ENCODE data around the gene CINP.

DNA sequence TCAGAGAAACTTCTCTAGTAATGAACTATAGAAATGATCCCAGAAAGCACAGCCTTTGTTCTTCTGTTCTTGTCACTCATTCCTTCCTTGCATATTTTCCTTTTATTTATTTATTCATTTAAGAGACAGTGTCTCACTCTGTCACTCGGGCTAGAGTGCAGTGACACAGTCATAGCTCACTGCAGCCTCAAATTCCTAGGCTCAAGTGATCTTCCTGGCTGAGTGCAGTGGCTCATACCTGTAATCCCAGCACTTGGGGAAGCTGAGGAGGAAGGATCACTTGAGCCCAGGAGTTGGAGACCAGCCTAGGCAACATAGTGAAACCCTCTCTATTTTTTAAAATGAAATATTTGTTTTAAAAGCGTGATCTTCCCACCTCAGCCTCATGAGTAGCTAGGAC lies 11.6 kb upstream of the CINP start:
- TF ChIP-seq, protein P1, sequence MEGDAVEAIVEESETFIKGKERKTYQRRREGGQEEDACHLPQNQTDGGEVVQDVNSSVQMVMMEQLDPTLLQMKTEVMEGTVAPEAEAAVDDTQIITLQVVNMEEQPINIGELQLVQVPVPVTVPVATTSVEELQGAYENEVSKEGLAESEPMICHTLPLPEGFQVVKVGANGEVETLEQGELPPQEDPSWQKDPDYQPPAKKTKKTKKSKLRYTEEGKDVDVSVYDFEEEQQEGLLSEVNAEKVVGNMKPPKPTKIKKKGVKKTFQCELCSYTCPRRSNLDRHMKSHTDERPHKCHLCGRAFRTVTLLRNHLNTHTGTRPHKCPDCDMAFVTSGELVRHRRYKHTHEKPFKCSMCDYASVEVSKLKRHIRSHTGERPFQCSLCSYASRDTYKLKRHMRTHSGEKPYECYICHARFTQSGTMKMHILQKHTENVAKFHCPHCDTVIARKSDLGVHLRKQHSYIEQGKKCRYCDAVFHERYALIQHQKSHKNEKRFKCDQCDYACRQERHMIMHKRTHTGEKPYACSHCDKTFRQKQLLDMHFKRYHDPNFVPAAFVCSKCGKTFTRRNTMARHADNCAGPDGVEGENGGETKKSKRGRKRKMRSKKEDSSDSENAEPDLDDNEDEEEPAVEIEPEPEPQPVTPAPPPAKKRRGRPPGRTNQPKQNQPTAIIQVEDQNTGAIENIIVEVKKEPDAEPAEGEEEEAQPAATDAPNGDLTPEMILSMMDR (IDR thresholded peaks at IDR 0.05 in 4 of 5, conservative IDR thresholded peaks at IDR 0.05 in 1 of 5): no peak
- no peak for TF ChIP-seq POLR2A (IDR thresholded peaks at IDR 0.05)
